A549 treated with CORT108297 at 1 μM for 4 hours (cell line): ENCODE results near the gene ARHGAP26. TPM values are rescaled to one million over a fixed set of nuclear protein-coding genes. Genes with fewer than 3 reads are reported as not detected.

Source experiments
- total RNA-seq: library from RNA; stranded (reverse); fragments of 200-300 nt; extraction: Qiagen RNA extraction; gene quantifications from 5 replicates; pipeline ENCODE4 v1.2.3, GENCODE V29; 2022

Gene ARHGAP26
- 7.2 to 9.4 TPM (median 8.0 TPM) in 5 replicates for total RNA-seq

GRCh38 chr5:142769793-142770649 is at the start of gene ARHGAP26:
Gene ARHGAP26, plus strand, starts transcription at chr5:142770377. Its CDS starts 385 bp downstream, at chr5:142770762.

Other genes with a start within 250 kb of the ARHGAP26 start
- 0.32 to 0.82 TPM (median 0.34 TPM) in 5 replicates for gene FGF1, start 84.3 kb upstream of the ARHGAP26 start, total RNA-seq